Liver (tissue), 9 donors: ENCODE measurements around the gene ICAM1. TPM values are rescaled to one million over a fixed set of nuclear protein-coding genes. Genes with fewer than 3 reads are reported as not detected.

Source experiments
- DNase-seq: peaks from one replicate; pipeline ENCODE4 v3.0.0-alpha.2; 2017; ENCODE audit warnings: low spot score
- H3K27ac ChIP-seq, 2 donors: one replicate each; pipeline ENCODE4 v1.7.0; 2013; ENCODE audit warnings: inconsistent platforms in 2 of 2, low read length in 2 of 2, control low read depth in 1 of 2, low read depth in 1 of 2, mild to moderate bottlenecking in 1 of 2
- H3K27me3 ChIP-seq, 4 donors: one replicate each; pipeline versions ENCODE4 v1.6.1 to v1.7.0; 2013; ENCODE audit warnings: low read length in 3 of 4, inconsistent platforms in 1 of 4, mild to moderate bottlenecking in 1 of 4, moderate library complexity in 1 of 4; ENCODE audit not compliant: control insufficient read depth in 4 of 4, insufficient read depth in 4 of 4
- H3K36me3 ChIP-seq, 4 donors: one replicate each; pipeline versions ENCODE4 v1.6.1 to v1.7.0; 2013; ENCODE audit warnings: low read length in 3 of 4, mild to moderate bottlenecking in 3 of 4, low read depth in 1 of 4, moderate library complexity in 1 of 4; ENCODE audit not compliant: control insufficient read depth in 4 of 4, insufficient read depth in 3 of 4
- H3K4me1 ChIP-seq, 4 donors: one replicate each; pipeline versions ENCODE4 v1.6.1 to v1.7.0; 2013; ENCODE audit warnings: low read length in 3 of 4, mild to moderate bottlenecking in 3 of 4, moderate library complexity in 1 of 4; ENCODE audit not compliant: control insufficient read depth in 4 of 4, insufficient read depth in 4 of 4
- H3K4me3 ChIP-seq, 3 donors: one replicate each; pipeline versions ENCODE4 v1.6.1 to v1.7.0; 2013; ENCODE audit warnings: low read length in 3 of 3, control low read depth in 1 of 3, low read depth in 1 of 3, mild to moderate bottlenecking in 1 of 3
- H3K9ac ChIP-seq, 2 donors: one replicate each; pipeline ENCODE4 v1.7.0; 2013; ENCODE audit warnings: low read length in 2 of 2, mild to moderate bottlenecking in 2 of 2, moderate library complexity in 2 of 2, control low read depth in 1 of 2, low read depth in 1 of 2
- H3K9me3 ChIP-seq, 4 donors: one replicate each; pipeline versions ENCODE4 v1.6.1 to v1.7.0; 2013; ENCODE audit warnings: low read length in 3 of 4; ENCODE audit not compliant: control insufficient read depth in 4 of 4
- EGR1 ChIP-seq, 2 donors: IDR thresholded peaks; 2 replicates each; pipeline ENCODE4 v1.6.1; 2016 to 2018; ENCODE audit warnings: antibody characterized with exemption in 2 of 2, low read depth in 2 of 2
- FOXA1 ChIP-seq: IDR thresholded peaks from 2 replicates; pipeline ENCODE4 v1.6.1; 2016; ENCODE audit warnings: antibody characterized with exemption
- FOXA2 ChIP-seq: IDR thresholded peaks from 2 replicates; pipeline ENCODE4 v1.6.1; 2016; ENCODE audit warnings: antibody characterized with exemption
- GABPA ChIP-seq, 2 donors: IDR thresholded peaks in 1 of 2; conservative IDR thresholded peaks in 1 of 2; 2 replicates each; pipeline ENCODE4 v1.6.1; 2016; ENCODE audit warnings: antibody characterized with exemption in 2 of 2, mild to moderate bottlenecking in 1 of 2, moderate library complexity in 1 of 2
- HNF4A ChIP-seq, 2 donors: conservative IDR thresholded peaks; 2 replicates each; pipeline ENCODE4 v1.6.1; 2016; ENCODE audit warnings: antibody characterized with exemption in 2 of 2, mild to moderate bottlenecking in 2 of 2
- HNF4G ChIP-seq: IDR thresholded peaks from 2 replicates; pipeline ENCODE4 v1.6.1; 2016; ENCODE audit warnings: antibody characterized with exemption
- JUND ChIP-seq, 2 donors: IDR thresholded peaks; 2 replicates each; pipeline ENCODE4 v1.6.1; 2016; ENCODE audit warnings: antibody characterized with exemption in 2 of 2
- NR2F2 ChIP-seq: IDR thresholded peaks from 2 replicates; pipeline ENCODE4 v1.6.1; 2016; ENCODE audit warnings: antibody characterized with exemption
- RAD21 ChIP-seq, 2 donors: IDR thresholded peaks; 2 replicates each; pipeline ENCODE4 v1.6.1; 2016; ENCODE audit warnings: antibody characterized with exemption in 2 of 2, mild to moderate bottlenecking in 2 of 2
- RXRA ChIP-seq, 2 donors: IDR thresholded peaks; 2 replicates each; pipeline ENCODE4 v1.6.1; 2017 to 2018; ENCODE audit warnings: antibody characterized with exemption in 2 of 2, mild to moderate bottlenecking in 1 of 2
- SP1 ChIP-seq: IDR thresholded peaks from 2 replicates; pipeline ENCODE4 v1.6.1; 2018; ENCODE audit warnings: antibody characterized with exemption, mild to moderate bottlenecking
- TAF1 ChIP-seq: conservative IDR thresholded peaks from 2 replicates; pipeline ENCODE4 v1.6.1; 2016; ENCODE audit warnings: antibody characterized with exemption, mild to moderate bottlenecking
- YY1 ChIP-seq: IDR thresholded peaks from 2 replicates; pipeline ENCODE4 v1.6.1; 2016; ENCODE audit warnings: antibody characterized with exemption, mild to moderate bottlenecking
- WGBS: extraction: QIAGEN DNeasy Blood & Tissue Kit; methylation state at CpG from one replicate; pipeline ENCODE4 v1.1.7; 2013; 5-methylcytosine and 5-hydroxymethylcytosine counted together
- polyA plus RNA-seq, 2 donors: library from polyadenylated mRNA; stranded (reverse) in 1 of 2; unstranded in 1 of 2; fragments of 200-250 nt in 1 of 2; fragments of >200 nt in 1 of 2; fragmentation: Nextera tagmentation in 1 of 2; extraction: Ambion mirVana in 1 of 2; gene quantifications; one replicate each; pipeline versions ENCODE4 v1.2.1 to v1.2.3, GENCODE V29; 2013 to 2015
- total RNA-seq, 2 donors: library from RNA; depleted of rRNA; stranded (reverse); fragments of >200 nt; gene quantifications; one replicate each; pipeline ENCODE4 v1.2.3, GENCODE V29; 2014
- TF ChIP-seq, protein P1 (sequence below): fragments of 150-350 bp; IDR thresholded peaks from 2 replicates; pipeline ENCODE4 v1.5.1; 2017; ENCODE audit warnings: improper control_type of control experiment, low read depth, low read length; ENCODE audit not compliant: missing input control
- TF ChIP-seq, protein P2 (sequence below): IDR thresholded peaks from 2 replicates; pipeline ENCODE4 v1.6.1; 2016; ENCODE audit warnings: antibody characterized with exemption
- TF ChIP-seq, protein P3 (sequence below): IDR thresholded peaks from 2 replicates; pipeline ENCODE4 v1.6.1; 2016; ENCODE audit warnings: antibody characterized with exemption
- TF ChIP-seq, protein P4 (sequence below): IDR thresholded peaks from 2 replicates; pipeline ENCODE4 v1.6.1; 2016; ENCODE audit warnings: antibody characterized with exemption, mild to moderate bottlenecking
- TF ChIP-seq, protein P5 (sequence below): IDR thresholded peaks from 2 replicates; pipeline ENCODE4 v1.6.1; 2016; ENCODE audit warnings: antibody characterized with exemption
- donor health status: healthy.
- donor health status: healthy.
- donor health status: healthy.
- donor health status: healthy.
- donor health status: healthy.

The ICAM1 gene
- total and polyA plus RNA-seq, 4 donors, result 7.8 to 26.3 (median 19.8) TPM

DNA sequence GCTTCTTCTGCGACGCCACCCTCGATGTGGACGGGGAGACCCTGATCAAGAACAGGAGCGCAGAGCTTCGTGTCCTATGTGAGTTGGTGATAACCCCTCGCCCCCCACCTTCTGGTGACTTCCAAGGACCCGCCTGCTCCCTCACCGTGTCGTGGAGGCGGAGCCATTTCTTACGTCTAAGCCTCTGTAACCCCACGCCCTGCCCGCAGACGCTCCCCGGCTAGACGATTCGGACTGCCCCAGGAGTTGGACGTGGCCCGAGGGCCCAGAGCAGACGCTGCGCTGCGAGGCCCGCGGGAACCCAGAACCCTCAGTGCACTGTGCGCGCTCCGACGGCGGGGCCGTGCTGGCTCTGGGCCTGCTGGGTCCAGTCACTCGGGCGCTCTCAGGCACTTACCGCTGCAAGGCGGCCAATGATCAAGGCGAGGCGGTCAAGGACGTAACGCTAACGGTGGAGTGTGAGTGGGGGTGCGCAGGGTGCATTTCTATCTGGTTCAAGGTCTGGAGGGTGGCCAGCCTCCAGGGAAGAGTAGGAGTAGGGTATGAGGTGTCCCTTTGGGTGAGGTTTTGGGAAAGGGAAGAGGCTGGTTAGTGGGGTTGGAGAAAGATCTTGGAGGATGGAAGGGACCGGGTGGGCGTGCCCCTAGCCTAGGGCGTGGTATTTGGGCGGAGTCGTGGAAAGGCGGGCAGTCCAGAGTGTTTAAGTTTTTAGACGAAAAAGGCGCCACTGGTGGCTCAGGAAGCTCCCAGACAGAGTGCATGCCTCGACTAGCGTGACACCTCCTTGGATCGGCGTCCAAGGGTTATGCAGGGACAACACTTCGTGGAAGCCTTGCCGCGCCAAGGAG is 22.1 kb downstream of the ICAM1 start:
- TF ChIP-seq, protein P1, sequence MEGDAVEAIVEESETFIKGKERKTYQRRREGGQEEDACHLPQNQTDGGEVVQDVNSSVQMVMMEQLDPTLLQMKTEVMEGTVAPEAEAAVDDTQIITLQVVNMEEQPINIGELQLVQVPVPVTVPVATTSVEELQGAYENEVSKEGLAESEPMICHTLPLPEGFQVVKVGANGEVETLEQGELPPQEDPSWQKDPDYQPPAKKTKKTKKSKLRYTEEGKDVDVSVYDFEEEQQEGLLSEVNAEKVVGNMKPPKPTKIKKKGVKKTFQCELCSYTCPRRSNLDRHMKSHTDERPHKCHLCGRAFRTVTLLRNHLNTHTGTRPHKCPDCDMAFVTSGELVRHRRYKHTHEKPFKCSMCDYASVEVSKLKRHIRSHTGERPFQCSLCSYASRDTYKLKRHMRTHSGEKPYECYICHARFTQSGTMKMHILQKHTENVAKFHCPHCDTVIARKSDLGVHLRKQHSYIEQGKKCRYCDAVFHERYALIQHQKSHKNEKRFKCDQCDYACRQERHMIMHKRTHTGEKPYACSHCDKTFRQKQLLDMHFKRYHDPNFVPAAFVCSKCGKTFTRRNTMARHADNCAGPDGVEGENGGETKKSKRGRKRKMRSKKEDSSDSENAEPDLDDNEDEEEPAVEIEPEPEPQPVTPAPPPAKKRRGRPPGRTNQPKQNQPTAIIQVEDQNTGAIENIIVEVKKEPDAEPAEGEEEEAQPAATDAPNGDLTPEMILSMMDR, result no peak
- TF ChIP-seq, protein P2, sequence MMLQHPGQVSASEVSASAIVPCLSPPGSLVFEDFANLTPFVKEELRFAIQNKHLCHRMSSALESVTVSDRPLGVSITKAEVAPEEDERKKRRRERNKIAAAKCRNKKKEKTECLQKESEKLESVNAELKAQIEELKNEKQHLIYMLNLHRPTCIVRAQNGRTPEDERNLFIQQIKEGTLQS, result no peak
- TF ChIP-seq EGR1 (IDR thresholded peaks at IDR 0.05; ENCODE audit: low read depth in 2 of 2) (no peak), RXRA (IDR thresholded peaks at IDR 0.05) (no peak), FOXA2 (no peak), FOXA1 (no peak)
- H3K9me3 ChIP-seq, result no peaks in the 10 kb centered on the region
- DNase-seq, result peak; percentile 80
- H3K27ac ChIP-seq, result no peak overlapping the region
- H3K4me3 ChIP-seq, result peak overlapping the region in 1 of 3 donors; percentile 22
- peaks cover 2 to 16% (median 7%) of the 10 kb centered on the region in 4 donors for H3K27me3 ChIP-seq
- H3K9ac ChIP-seq, result no peak overlapping the region
- H3K4me1 ChIP-seq, result peaks cover 21 to 41% (median 37%) of the 10 kb centered on the region in 4 donors
- H3K36me3 ChIP-seq, result no peaks in the 10 kb centered on the region
- 15% methylated on average over 56 of the region's 56 CpGs for WGBS

DNA sequence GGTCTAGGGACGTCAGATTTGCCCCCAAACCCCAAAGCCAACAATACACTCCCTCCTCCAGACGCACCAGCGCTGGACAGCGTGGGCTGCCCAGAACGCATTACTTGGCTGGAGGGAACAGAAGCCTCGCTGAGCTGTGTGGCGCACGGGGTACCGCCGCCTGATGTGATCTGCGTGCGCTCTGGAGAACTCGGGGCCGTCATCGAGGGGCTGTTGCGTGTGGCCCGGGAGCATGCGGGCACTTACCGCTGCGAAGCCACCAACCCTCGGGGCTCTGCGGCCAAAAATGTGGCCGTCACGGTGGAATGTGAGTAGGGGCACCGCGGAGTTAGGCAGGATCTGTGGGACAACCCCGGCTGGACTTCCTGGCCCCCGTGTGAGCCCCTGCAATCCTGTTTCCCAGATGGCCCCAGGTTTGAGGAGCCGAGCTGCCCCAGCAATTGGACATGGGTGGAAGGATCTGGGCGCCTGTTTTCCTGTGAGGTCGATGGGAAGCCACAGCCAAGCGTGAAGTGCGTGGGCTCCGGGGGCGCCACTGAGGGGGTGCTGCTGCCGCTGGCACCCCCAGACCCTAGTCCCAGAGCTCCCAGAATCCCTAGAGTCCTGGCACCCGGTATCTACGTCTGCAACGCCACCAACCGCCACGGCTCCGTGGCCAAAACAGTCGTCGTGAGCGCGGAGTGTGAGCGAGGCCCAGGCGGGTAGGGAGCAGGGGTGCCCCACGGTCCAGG is 22.9 kb downstream of the ICAM1 start:
- H3K4me1 ChIP-seq, result peaks cover 21 to 40% (median 35%) of the 10 kb centered on the region in 4 donors
- WGBS, result 20% methylated on average over 49 of the region's 49 CpGs
- TF ChIP-seq FOXA2 (no peak), YY1 (no peak), EGR1 (IDR thresholded peaks at IDR 0.05; ENCODE audit: low read depth in 2 of 2) (no peak), TAF1 (no peak), RXRA (IDR thresholded peaks at IDR 0.05) (no peak), HNF4A (conservative IDR thresholded peaks at IDR 0.05) (no peak), HNF4G (no peak), NR2F2 (no peak), GABPA (IDR thresholded peaks at IDR 0.05 in 1 of 2, conservative IDR thresholded peaks at IDR 0.05 in 1 of 2) (no peak), FOXA1 (no peak), JUND (IDR thresholded peaks at IDR 0.05) (no peak), RAD21 (IDR thresholded peaks at IDR 0.05) (no peak), SP1 (no peak)
- TF ChIP-seq, protein P3, sequence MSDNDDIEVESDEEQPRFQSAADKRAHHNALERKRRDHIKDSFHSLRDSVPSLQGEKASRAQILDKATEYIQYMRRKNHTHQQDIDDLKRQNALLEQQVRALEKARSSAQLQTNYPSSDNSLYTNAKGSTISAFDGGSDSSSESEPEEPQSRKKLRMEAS, result no peak
- TF ChIP-seq, protein P4, sequence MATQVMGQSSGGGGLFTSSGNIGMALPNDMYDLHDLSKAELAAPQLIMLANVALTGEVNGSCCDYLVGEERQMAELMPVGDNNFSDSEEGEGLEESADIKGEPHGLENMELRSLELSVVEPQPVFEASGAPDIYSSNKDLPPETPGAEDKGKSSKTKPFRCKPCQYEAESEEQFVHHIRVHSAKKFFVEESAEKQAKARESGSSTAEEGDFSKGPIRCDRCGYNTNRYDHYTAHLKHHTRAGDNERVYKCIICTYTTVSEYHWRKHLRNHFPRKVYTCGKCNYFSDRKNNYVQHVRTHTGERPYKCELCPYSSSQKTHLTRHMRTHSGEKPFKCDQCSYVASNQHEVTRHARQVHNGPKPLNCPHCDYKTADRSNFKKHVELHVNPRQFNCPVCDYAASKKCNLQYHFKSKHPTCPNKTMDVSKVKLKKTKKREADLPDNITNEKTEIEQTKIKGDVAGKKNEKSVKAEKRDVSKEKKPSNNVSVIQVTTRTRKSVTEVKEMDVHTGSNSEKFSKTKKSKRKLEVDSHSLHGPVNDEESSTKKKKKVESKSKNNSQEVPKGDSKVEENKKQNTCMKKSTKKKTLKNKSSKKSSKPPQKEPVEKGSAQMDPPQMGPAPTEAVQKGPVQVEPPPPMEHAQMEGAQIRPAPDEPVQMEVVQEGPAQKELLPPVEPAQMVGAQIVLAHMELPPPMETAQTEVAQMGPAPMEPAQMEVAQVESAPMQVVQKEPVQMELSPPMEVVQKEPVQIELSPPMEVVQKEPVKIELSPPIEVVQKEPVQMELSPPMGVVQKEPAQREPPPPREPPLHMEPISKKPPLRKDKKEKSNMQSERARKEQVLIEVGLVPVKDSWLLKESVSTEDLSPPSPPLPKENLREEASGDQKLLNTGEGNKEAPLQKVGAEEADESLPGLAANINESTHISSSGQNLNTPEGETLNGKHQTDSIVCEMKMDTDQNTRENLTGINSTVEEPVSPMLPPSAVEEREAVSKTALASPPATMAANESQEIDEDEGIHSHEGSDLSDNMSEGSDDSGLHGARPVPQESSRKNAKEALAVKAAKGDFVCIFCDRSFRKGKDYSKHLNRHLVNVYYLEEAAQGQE, result no peak
- TF ChIP-seq, protein P5, sequence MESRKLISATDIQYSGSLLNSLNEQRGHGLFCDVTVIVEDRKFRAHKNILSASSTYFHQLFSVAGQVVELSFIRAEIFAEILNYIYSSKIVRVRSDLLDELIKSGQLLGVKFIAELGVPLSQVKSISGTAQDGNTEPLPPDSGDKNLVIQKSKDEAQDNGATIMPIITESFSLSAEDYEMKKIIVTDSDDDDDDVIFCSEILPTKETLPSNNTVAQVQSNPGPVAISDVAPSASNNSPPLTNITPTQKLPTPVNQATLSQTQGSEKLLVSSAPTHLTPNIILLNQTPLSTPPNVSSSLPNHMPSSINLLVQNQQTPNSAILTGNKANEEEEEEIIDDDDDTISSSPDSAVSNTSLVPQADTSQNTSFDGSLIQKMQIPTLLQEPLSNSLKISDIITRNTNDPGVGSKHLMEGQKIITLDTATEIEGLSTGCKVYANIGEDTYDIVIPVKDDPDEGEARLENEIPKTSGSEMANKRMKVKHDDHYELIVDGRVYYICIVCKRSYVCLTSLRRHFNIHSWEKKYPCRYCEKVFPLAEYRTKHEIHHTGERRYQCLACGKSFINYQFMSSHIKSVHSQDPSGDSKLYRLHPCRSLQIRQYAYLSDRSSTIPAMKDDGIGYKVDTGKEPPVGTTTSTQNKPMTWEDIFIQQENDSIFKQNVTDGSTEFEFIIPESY, result no peak
- TF ChIP-seq, protein P1, result no peak
- TF ChIP-seq, protein P2, result no peak
- no peak overlapping the region for H3K27ac ChIP-seq
- H3K4me3 ChIP-seq, result no peak overlapping the region
- no peak for DNase-seq
- no peak overlapping the region for H3K9ac ChIP-seq
- H3K27me3 ChIP-seq, result peaks cover 2 to 16% (median 7%) of the 10 kb centered on the region in 4 donors
- H3K9me3 ChIP-seq, result no peaks in the 10 kb centered on the region
- no peaks in the 10 kb centered on the region for H3K36me3 ChIP-seq
